Kidney epithelial cell (primary cell): ENCODE results near the gene TAF12. TPM values are rescaled to one million over a fixed set of nuclear protein-coding genes. Genes with fewer than 3 reads are reported as not detected.

ENCODE experiments used
- DNase-seq: peaks from one replicate; pipeline ENCODE4 v3.0.0-alpha.2; 2010; ENCODE audit warnings: low read depth
- H3K27me3 ChIP-seq: 2 replicates; pipeline ENCODE4 v1.6.0; 2011; ENCODE audit warnings: low read length; ENCODE audit not compliant: control insufficient read depth, insufficient read depth
- H3K36me3 ChIP-seq: 2 replicates; pipeline ENCODE4 v1.5.1; 2011; ENCODE audit warnings: low read length; ENCODE audit not compliant: control insufficient read depth, insufficient read depth
- H3K4me3 ChIP-seq: 2 replicates; pipeline ENCODE4 v1.5.1; 2011; ENCODE audit warnings: low read depth, mild to moderate bottlenecking, control low read depth, low read length
- CTCF ChIP-seq: IDR thresholded peaks from 2 replicates; pipeline ENCODE4 v1.5.1; 2011; ENCODE audit warnings: mild to moderate bottlenecking, moderate library complexity, low read length, control low read depth, inconsistent platforms; ENCODE audit not compliant: insufficient read depth, poor library complexity, severe bottlenecking
- total RNA-seq: library from RNA; depleted of rRNA; stranded (reverse); fragments of >200 nt; gene quantifications from 2 replicates; pipeline ENCODE4 v1.2.3, GENCODE V29; 2015

Gene TAF12
- total RNA-seq, 1 donor from 2014 or later: 24.6 TPM

GRCh38 chr1:28671254-28671780, 28.4 kb upstream of the TAF12 start:
- DNase-seq: no peak
- Histone ChIP-seq H3K36me3 (no peaks in the 10 kb centered on the region), H3K27me3 (no peaks in the 10 kb centered on the region), H3K4me3 (no peak overlapping the region)
- no peak for TF ChIP-seq CTCF

- no peak for DNase-seq
- no peak for TF ChIP-seq CTCF
- Histone ChIP-seq H3K36me3 (no peaks in the 10 kb centered on the region), H3K4me3 (peak overlapping the region; percentile 90), H3K27me3 (no peaks in the 10 kb centered on the region)
These were observed 26.3 kb upstream of the TAF12 start for GRCh38 chr1:28668956-28669723.

GRCh38 chr1:28668191-28668955, 25.5 kb upstream of the TAF12 start, which contains the start of gene GMEB1:
GMEB1 (plus strand) TSS chr1:28668784; CDS start chr1:28683613, 14,829 bp downstream.
- no peak for TF ChIP-seq CTCF
- Histone ChIP-seq H3K36me3 (no peaks in the 10 kb centered on the region), H3K4me3 (peak within 1 kb of the TSS; percentile 90), H3K27me3 (no peaks in the 10 kb centered on the region)
- no peak for DNase-seq

- Histone ChIP-seq H3K36me3 (no peaks in the 10 kb centered on the region), H3K4me3 (no peak overlapping the region), H3K27me3 (no peaks in the 10 kb centered on the region)
- TF ChIP-seq CTCF: no peak
- no peak for DNase-seq
These were observed 23.9 kb upstream of the TAF12 start for GRCh38 chr1:28666806-28667205.

GRCh38 chr1:28663871-28664470, 21.1 kb upstream of the TAF12 start:
- no peaks in the 10 kb centered on the region for H3K27me3 ChIP-seq
- H3K4me3 ChIP-seq: no peak overlapping the region
- no peak for TF ChIP-seq CTCF
- DNase-seq: no peak
- H3K36me3 ChIP-seq: no peaks in the 10 kb centered on the region
